Type B pancreatic cell (in vitro differentiated cells): ENCODE measurements around the gene RCAN1. TPM values are rescaled to one million over a fixed set of nuclear protein-coding genes. Genes with fewer than 3 reads are reported as not detected.

Experiments
- DNase-seq: peaks from one replicate; pipeline ENCODE4 v3.0.0; 2021; ENCODE audit warnings: mixed read lengths; ENCODE audit not compliant: unreplicated experiment; ENCODE audit errors: extremely low spot score
- H3K27ac Mint-ChIP-seq: 2 replicates; pipeline ENCODE4 v1.8.0; 2021; ENCODE audit warnings: mild to moderate bottlenecking, mixed read lengths
- H3K27me3 Mint-ChIP-seq: 2 replicates; pipeline ENCODE4 v1.8.0; 2021; ENCODE audit warnings: mixed read lengths
- H3K36me3 Mint-ChIP-seq: 2 replicates; pipeline ENCODE4 v1.8.0; 2021; ENCODE audit warnings: mixed read lengths
- H3K4me1 Mint-ChIP-seq: one replicate; pipeline ENCODE4 v1.8.0; 2021; ENCODE audit warnings: mixed read lengths; ENCODE audit not compliant: unreplicated experiment
- H3K4me3 Mint-ChIP-seq: 2 replicates; pipeline ENCODE4 v1.8.0; 2021; ENCODE audit warnings: mild to moderate bottlenecking, mixed read lengths
- H3K9me3 Mint-ChIP-seq: 2 replicates; pipeline ENCODE4 v1.8.0; 2021; ENCODE audit warnings: mixed read lengths
- total RNA-seq: library from RNA; stranded (reverse); gene quantifications from 2 replicates; pipeline ENCODE4 v1.2.1, GENCODE V29; 2021; ENCODE audit warnings: low replicate concordance
- TF ChIP-seq, protein P1 (sequence below): fragments of 200-600 bp; sonication (generic); conservative IDR thresholded peaks from 2 replicates; pipeline ENCODE4 v1.5.0; 2021; ENCODE audit warnings: antibody characterized with exemption, mild to moderate bottlenecking

The RCAN1 gene
- total RNA-seq, 1 donor from 2014 or later, result 16.5 TPM

DNA sequence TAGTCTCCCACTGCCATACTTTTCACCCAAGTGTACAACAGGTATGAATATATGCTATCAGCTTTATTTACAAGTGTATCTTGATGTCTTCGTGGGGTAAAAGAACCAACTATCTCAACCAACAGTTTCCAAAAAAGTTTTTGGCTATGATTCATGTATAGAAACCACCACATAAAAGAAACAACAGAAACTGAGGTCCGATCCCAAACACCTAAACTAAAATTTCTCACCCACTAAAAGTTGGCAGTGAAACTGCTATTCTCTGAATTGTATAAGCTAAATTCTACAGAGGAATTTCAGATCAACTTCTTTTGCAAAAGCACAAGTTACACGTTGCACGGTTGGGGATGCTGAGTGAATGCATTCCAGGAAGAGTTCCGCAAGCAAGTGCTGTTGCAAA, 97.9 kb downstream of the RCAN1 start:
- peaks cover 27% of the 10 kb centered on the region for H3K36me3 Mint-ChIP-seq

DNA sequence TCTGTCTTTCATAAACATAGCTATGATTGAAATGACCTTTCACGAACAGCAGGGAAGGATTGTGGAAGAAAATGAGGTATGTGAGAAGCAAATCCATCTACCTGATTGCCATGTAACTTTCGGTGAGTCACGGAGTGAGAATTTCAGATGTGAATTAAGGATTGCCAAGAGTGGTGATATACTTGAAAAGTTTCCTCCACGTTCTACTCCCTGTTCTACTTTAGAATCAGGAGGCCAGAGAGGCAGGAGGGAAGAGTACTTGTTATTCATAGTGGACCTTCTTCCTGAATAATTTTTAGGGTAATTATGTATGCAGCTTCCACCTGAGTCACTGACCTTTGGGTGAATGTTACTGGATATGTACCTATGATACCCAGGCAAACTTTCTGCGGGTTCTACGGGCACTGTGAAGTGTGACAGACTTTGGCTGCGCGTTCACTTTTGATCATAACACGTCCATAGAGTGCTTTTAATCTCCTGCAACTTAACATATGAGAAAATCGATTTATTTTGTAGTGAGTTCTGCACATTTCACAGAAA, 100.3 kb downstream of the RCAN1 start:
- no peaks in the 10 kb centered on the region for H3K9me3 Mint-ChIP-seq
- DNase-seq, result no peak
- H3K4me1 Mint-ChIP-seq, result peaks cover 4% of the 10 kb centered on the region
- H3K27ac Mint-ChIP-seq, result no peak overlapping the region
- H3K36me3 Mint-ChIP-seq, result peaks cover 14% of the 10 kb centered on the region
- H3K27me3 Mint-ChIP-seq, result no peaks in the 10 kb centered on the region
- TF ChIP-seq, protein P1, sequence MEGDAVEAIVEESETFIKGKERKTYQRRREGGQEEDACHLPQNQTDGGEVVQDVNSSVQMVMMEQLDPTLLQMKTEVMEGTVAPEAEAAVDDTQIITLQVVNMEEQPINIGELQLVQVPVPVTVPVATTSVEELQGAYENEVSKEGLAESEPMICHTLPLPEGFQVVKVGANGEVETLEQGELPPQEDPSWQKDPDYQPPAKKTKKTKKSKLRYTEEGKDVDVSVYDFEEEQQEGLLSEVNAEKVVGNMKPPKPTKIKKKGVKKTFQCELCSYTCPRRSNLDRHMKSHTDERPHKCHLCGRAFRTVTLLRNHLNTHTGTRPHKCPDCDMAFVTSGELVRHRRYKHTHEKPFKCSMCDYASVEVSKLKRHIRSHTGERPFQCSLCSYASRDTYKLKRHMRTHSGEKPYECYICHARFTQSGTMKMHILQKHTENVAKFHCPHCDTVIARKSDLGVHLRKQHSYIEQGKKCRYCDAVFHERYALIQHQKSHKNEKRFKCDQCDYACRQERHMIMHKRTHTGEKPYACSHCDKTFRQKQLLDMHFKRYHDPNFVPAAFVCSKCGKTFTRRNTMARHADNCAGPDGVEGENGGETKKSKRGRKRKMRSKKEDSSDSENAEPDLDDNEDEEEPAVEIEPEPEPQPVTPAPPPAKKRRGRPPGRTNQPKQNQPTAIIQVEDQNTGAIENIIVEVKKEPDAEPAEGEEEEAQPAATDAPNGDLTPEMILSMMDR, result no peak
- no peak overlapping the region for H3K4me3 Mint-ChIP-seq

More for the DNA sequence above, 97.9 kb downstream of the RCAN1 start:
- DNase-seq, result no peak
- no peak overlapping the region for H3K27ac Mint-ChIP-seq
- peaks cover 8% of the 10 kb centered on the region for H3K4me1 Mint-ChIP-seq
- H3K27me3 Mint-ChIP-seq, result no peaks in the 10 kb centered on the region
- no peak overlapping the region for H3K4me3 Mint-ChIP-seq
- H3K9me3 Mint-ChIP-seq, result no peaks in the 10 kb centered on the region
- TF ChIP-seq, protein P1, result no peak

DNA sequence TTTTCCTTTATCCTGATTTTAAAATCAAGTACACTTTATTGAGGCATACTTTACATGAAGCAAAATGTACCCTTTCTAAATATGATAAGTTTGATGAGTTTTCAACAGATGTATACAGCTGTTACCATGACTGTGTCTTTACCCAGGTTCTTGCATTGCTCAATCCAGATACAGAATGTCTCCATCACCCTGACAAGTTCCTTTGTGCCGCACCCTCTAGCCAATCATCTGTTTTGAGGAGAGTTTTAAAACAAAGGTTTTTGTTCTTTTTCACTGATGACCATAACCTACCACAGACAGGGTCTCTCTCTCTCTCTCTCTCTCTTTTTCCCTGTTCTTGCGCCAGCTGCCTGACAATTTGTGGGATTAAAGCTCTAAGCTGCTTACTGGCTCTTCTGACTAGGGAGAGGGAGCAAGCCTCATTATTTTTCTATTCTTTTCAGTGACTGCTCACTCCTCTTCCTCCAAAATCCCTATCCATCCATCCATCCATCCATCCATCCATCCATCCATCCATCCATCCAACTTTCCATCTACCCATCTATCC, 101.7 kb downstream of the RCAN1 start:
- DNase-seq, result no peak
- Mint-ChIP-seq H3K4me1 (peaks cover 4% of the 10 kb centered on the region), H3K4me3 (no peak overlapping the region), H3K27me3 (no peaks in the 10 kb centered on the region), H3K9me3 (no peaks in the 10 kb centered on the region), H3K27ac (no peak overlapping the region), H3K36me3 (peaks cover 13% of the 10 kb centered on the region)
- TF ChIP-seq, protein P1, result no peak

DNA sequence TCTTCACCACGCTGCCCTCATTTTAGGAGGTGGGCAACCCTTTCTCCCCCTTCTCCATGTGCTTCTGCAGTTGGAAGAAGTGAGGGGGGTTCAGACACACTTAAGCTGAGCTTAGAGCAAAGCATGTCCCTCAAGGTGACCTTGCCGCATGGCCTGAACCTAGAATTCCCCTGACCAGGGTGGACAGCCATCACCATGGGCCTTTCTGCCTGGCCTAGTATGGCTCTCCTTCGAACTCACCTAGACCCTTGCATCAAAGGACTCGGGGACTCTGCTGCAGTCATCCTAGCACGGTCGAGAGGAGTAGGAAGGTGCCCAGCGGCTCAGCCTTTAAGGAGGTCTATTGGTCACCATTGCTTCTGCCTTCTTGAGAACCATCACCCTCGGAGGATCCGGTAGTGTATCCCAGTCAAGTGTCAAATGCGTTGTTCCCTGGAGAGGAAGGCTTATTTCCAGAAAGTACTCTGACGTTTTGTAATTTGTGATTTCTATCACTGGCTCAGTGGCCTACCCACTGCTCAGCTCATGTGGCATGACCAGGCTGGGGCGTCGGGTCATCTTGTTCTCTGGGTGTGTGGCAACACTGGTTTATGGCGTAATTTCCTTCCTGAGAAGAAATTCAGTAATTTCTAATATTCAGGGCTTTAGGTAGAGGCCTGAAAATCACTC, 103.0 kb downstream of the RCAN1 start, which contains the start of gene KCNE1:
Gene KCNE1 (minus strand): TSS at position 424 of the 669 bp plus-strand sequence. CDS start 62,576 bp downstream, outside the sequence.
- Mint-ChIP-seq H3K9me3 (no peaks in the 10 kb centered on the region), H3K4me1 (peaks cover 4% of the 10 kb centered on the region), H3K4me3 (no peak within 1 kb of the TSS), H3K27ac (no peak within 1 kb of the TSS), H3K27me3 (no peaks in the 10 kb centered on the region), H3K36me3 (peaks cover 4% of the 10 kb centered on the region)
- TF ChIP-seq, protein P1, result no peak
- DNase-seq, result no peak

DNA sequence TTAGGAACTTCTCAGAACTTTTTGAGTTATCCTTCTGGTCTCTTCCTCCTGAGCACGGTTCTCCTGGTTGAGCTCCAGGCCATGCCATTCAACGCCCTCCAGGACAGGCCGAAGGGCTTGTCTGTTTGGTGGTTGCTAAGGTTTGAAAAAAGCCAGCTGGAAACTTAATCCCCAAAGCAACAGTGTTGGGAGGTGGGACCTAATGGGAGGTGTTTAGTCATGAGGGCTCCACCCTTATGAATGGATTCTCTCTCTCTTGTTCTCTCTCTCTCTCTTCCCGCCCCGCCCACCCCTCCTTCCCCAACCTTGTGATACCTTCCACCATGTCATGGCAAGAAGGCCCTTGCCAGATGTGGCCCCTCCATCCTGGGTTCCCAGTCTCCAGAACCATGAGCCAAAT, 103.7 kb downstream of the RCAN1 start:
- H3K27ac Mint-ChIP-seq, result no peak overlapping the region
- H3K4me3 Mint-ChIP-seq, result no peak overlapping the region
- H3K9me3 Mint-ChIP-seq, result no peaks in the 10 kb centered on the region
- H3K27me3 Mint-ChIP-seq, result peaks cover 2% of the 10 kb centered on the region
- TF ChIP-seq, protein P1, result no peak
- peaks cover 4% of the 10 kb centered on the region for H3K4me1 Mint-ChIP-seq
- no peaks in the 10 kb centered on the region for H3K36me3 Mint-ChIP-seq
- DNase-seq, result no peak
